HG02943 (cell line): Measurements from ENCODE around the gene SSBP3.
"Not testable (repeated sequence)": the region's sequence is repeated elsewhere in the genome, so short reads cannot be mapped to it uniquely, and the experiment has no call there.

Source experiments
- ATAC-seq: cut with Tn5 transposase; IDR thresholded peaks from one replicate; pipeline ENCODE4 v1.9.1; 2021; ENCODE audit warnings: mild to moderate bottlenecking, low read depth, moderate library complexity; ENCODE audit not compliant: unreplicated experiment

SSBP3 gene

DNA sequence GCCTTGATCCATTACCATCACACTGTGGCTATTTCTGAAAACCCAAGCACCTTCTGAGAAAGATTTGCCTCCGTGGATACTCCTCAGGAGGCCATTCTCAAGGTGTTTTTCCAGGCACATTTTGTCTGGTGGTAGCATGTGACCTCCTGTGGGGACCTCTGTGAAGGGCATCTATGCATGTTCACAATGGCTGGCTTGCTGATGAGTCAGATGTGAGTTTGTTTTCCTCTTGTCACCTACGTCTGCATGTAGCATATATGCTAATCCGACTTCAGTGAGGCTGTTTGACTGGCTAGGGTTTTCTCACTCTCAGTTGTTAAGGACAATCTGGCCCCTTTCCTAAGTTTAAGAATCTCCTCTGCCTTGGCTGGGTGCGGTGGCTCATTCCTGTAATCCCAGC is 198.3 kb downstream of the SSBP3 start:
- not testable (repeated sequence) for ATAC-seq

DNA sequence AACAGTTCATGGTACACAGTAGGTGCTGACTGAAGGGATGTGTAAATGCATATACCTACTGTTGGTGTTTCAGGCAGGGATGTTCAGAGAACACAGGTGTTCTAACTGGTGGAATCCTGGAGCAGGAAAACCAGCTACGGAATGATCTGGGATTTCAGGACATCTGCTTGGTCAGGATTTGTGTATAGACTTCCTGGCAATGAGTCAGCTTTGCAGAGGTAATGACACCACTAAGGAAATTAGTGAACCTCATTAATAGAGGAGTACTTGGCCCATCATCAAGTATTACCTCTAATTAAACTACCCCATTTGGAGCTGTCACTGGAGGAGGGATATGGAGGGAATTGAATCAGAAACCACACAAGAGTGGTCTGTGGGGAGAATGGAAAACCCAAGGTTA is 198.9 kb downstream of the SSBP3 start:
- no peak for ATAC-seq

DNA sequence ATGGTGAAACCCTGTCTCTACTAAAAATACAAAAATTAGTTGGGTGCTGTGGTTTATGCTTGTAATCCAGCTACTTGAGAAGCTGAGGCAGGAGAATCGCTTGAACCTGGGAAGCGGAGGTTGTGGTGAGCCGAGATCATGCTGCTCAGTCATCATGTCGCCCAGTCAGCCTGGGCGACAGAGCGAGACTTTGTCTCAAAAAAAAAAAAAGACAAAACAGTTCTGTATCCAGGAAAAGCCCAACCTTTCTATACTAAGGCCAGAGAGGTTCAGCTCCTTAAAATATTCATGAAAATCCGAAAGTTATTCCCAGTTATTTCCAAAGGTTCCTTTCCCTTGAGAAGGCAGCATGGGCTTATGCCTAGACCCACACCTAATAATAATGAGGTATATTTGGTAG is 202.0 kb downstream of the SSBP3 start:
- ATAC-seq: no peak

DNA sequence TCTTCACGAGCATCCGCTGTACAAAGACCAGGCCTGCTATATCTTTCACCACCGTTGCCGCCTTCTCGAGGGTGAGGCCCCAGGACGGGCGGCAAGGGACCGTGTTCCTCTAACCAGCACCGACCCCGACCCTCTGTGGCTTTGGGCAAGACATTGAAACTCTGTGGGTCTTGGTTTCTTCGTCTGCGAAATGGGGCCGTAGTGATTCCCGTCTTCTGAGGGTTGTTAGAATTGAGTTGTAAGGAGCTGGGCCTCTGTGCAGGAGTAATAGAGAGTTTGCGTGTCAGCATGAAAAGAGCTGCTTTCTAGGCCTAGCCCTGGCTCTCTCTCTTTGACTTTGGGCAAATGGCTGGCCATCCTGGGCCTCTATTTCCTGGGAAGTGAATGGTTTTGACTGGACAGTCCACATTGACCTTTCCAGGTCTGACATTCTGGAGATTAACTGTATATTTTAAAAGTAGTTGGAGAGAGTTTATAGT is 205.6 kb downstream of the SSBP3 start:
- no peak for ATAC-seq

DNA sequence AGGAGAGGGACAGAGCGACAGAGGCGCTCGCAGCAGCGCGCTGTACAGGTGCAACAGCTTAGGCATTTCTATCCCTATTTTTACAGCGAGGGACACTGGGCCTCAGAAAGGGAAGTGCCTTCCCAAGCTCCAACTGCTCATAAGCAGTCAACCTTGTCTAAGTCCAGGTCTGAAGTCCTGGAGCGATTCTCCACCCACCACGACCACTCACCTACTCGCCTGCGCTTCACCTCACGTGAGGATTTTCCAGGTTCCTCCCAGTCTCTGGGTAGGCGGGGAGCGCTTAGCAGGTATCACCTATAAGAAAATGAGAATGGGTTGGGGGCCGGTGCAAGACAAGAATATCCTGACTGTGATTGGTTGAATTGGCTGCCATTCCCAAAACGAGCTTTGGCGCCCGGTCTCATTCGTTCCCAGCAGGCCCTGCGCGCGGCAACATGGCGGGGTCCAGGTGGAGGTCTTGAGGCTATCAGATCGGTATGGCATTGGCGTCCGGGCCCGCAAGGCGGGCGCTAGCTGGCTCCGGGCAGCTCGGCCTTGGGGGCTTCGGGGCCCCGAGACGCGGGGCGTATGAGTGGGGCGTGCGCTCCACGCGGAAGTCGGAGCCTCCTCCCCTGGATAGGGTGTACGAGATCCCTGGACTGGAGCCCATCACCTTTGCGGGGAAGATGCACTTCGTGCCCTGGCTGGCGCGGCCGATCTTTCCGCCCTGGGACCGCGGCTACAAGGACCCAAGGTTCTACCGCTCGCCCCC is 206.3 kb downstream of the SSBP3 start, which contains the start of the genes CYB5RL and MRPL37:
CYB5RL (minus strand) TSS at position 266 of the 754 bp plus-strand sequence. CDS start 4,414 bp downstream, outside the sequence.
MRPL37 (plus strand) TSS at position 403 of the 754 bp plus-strand sequence; CDS start at position 480, 77 bp downstream.
- peak; percentile 96 for ATAC-seq

DNA sequence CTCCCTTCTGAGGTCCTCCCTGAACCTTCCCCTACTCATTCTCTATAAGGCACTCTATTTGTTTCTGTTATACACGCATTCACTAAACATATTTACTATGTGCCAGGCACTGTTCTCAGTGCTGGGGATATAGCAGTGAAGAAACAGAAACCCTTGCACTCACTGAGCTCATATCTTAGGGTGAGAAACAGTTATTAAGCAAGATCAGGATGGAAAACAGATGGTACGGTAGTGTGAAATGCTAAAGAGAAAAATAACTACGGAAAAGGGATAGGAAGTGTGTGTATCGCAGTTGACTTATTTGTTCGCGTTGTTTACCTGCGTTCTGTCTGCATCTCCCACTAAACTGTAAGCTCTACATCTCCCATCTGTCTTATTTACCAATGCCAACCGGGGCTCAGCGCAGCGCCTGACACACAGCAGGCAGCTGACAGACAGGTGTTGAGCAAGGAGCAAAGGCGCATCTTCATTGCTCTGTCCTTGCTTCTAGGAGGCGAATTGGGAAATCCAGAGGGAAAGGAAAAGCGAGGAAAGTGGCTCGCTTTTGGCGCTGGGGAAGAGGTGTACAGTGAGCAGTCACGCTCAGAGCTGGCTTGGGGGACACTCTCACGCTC is 206.9 kb downstream of the SSBP3 start:
- ATAC-seq: no peak

DNA sequence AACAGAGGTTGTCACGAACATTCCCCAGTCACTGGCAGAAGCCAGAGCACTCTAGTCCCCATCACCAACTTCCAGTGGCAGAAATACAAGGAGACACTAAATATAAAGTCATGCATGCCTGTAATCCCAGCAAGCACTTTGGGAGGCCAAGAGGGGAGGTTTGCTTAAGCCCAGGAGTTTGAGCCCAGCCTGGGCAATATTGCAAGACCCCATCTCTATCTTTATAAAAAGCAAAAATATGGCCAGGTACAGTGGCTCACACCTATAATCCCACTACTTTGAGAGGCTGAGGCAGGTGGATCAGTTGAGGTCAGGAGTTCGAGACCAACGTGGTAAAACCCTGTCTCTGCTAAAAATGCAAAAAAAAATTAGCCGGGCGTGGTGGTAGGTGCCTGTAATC is 212.7 kb downstream of the SSBP3 start:
- no peak for ATAC-seq

DNA sequence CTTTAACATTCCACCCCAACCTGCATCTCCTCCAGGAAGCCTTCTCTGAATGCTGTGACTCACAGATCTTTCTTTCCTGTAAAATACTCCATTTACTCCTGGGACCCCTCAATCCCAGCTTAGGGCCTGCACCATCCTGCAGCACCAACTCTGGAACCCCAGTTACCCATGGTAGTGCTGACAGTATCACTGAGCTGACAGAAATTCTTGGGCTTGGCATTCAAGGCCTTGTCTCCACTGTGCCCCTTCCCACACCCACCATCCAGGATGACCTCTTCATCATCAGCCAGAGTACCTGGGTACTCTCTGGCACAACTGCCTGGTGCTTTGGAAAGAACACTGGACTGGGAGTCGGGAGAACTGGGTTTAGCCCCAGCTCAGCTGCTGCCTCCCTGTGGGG is 214.7 kb downstream of the SSBP3 start:
- no peak for ATAC-seq

DNA sequence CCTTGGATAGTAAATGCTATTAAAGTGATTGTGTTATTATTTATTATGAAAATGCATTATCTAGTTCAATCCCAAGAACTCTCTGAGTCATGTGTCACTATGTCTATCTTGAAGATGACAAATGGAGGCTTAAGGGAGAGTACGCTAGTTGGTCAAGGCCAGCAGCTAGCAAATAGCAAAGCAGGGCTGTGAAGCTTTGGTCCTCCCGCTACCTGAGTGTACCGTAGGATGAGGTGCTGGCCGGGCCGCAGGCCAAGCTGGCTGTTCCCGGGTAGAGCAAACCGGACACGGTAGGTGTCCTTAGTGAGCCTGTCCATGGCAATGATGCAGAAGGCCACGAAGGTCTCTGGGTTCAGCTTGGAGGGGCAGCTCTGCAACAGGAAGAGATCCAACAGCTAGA is 215.7 kb downstream of the SSBP3 start:
- ATAC-seq: no peak

DNA sequence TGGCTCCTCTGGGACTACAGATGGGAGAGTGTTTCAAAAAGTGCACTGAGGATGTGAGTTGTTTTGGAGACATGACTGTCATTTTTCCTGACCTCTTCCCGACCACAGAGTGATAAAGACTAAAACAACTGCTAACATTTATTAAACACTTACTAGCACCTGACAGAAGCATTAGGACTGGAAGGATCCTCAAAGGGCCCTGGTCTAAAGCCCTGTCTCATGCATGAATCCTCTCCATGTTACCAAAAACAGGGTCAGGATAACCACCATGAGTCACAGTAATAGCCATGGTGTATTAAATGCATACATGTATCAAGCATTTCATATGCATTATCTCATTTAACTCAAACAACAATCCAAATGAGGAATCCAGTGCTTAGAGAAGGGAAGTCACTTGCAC is 217.9 kb downstream of the SSBP3 start:
- no peak for ATAC-seq

DNA sequence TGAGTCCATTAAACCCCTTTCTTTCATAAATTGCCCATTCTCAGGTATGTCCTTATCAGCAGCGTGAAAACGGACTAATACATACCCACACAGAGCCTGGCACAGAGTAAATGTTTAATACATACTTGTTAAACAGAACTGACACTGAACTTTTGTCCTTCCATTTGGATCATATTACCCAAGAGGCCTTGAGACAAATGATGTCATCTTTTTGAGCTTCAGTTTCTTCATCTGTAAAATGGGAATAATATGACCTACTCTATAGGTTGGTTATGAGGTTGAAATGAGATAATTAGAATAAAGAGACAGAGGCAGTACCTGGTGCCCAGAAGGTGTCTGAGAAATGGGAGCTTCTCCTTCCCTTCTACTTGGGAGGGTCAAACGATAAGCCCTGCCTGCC is 220.1 kb downstream of the SSBP3 start:
- ATAC-seq: no peak

DNA sequence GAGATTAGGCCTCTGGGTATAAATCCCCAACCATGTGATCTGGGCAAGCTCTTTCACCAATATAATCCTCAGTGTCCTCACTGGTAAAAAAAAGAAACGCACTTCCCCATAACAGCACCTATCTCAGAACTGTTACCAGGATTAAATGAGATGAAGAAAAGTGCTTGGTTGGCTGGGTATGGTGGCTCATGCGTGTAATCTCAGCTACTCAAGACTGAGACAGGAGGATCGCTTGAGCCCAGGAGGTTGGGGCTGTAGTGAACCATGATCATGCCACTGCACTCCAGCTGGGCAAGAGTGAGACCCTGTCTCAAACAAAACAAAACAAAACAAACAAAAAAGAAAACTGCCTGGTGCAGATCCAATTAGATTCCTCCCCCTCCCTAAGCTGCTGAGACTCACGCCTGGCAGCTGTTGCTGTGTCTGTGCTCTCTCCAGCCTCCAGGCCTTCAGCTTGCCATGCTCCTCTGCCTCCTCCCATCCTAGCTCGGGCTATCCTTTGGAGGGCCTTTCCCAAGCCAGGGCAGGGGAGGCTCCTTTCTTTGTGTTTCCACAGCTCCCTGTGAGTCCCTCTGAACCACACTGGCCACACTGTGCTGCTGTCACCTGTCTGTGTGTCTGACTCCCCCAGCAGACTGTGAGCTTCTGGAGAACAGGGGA is 225.4 kb downstream of the SSBP3 start:
- ATAC-seq: no peak

DNA sequence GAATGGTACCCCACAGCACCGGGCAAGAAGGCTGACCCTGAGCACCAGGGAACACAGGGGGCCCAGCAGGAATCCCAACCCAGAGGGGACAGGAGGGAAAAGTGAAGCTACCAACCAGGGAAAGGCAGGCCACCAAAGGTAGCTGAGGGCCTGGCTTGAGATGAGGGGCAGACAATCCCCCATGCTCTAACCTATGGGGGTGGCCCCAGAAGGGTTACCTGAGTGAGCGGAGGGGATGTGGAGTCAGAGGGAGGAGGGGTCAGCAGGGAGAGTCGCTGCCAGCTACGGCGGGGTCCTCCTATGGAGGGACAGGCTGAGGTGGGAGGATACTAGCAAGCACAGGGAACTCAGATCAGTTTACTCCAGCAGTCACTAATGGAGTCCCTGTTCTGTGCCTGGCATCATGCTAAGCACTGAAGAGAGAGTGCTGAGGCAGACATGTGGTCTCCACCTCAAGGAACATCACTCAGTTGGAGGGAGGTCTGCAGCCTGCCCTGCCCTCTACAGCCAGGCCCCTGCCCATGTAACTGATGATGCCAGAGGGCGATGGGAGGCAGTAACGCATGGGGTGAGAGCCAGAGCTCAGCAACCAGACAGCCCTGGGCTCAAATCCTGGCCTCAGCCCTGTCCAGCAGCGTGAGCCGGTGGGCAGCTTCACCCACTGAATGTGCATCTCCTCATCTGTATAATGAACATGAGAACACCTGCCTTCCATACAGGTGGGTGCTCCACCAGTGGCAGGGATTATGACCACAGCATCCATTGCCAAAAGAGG is 227.7 kb downstream of the SSBP3 start:
- ATAC-seq: no peak

DNA sequence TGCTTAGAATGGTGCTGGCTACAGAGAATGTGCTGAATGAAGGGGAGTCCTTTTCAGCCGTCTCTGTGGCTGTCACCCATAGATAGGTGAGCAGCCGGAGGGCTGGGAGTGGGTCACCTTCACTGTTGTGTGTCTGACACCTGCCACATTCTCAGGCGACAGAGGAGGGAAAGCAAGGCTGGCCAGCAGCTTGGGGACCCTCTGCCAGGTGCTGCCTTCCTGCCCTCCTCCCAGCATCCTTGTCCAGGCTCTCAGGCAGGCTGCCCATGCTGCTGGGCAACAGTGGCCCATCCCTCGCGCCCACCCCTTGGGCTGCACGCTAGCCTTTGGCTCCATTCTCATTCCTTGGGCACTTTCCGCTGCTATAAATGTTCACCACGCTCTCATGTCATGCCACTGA is 228.5 kb downstream of the SSBP3 start:
- no peak for ATAC-seq

DNA sequence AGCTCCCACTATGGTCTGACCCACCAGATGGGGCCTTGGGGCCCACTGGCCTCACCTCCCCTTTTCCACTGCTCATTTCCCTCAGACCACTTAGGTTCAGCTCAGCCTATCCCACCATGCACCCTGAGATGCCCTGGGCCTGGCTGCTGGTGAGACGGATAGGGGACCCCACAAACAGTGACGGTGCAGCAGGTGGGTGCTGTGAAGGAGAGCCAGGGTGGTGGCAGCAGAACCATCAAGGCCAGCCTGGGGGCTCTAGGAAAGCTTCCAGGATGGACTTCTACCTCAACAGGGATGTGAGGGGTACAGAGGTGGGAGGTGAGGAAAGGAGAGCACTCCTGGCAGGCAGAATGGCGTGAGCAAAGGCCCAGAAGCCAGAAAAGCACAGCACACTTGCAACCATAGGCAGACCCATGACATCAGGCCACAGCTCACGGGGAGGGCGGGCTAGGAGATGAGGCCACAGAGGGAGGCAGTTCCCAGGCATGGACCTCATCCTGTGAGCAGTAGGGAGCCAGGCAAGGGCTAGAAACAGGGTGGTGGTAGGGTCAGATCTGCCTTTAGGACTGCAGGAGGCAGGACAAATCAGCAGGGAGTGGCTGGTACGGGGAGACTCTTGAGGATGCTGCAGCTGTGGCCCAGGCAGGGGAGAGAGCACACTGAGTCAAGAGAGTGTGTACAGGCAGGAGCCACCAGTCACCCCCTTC is 229.4 kb downstream of the SSBP3 start:
- no peak for ATAC-seq
